Measurements from ENCODE around the gene ABCA4.

ABCA4 gene

GRCh38 chr1:94050675-94051074 lies 70.3 kb downstream of the ABCA4 start:
- no peak for DNase-seq (ENCODE audit: low spot score)

DNA sequence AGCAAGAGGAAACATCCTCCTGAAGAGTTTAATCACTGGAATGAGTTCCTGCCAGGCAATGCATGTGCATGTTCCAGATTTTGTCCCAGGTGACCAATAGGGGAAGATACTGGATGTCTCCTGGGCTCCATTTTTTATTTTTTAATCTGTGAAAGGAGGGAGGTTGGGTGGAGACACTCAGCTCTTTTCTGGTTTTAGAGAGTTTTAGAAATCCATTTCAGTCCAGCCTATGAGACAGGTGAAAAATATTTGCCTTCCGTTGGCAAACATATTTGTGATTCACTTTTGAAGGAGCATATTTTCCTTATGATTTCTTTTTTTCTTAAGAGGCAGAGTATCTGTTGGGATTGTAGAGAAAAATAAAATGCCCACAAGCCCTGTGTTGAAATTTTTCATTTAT lies 70.7 kb downstream of the ABCA4 start:
- DNase-seq (ENCODE audit: low spot score) = no peak

DNA sequence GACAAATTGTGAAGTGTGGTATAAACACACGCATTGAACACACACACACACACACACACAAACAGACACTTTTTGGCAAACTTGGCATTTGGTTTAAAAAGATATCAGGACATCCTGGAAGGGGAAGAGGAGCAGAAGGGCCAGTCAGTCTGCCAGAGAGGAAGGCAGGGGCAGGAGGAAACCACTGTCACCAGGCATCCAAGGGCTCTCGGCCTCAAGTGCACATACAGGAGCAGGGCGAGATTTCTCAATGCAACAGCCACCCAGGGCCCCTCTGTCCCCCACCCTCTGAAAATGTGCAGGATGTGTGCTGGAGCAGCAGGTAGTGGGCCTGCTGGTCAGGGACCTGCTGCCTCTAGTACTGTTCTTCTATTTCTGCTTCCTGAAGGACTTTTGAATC lies 71.2 kb downstream of the ABCA4 start:
- DNase-seq (ENCODE audit: low spot score) = no peak

GRCh38 chr1:94048413-94049164 lies 72.4 kb downstream of the ABCA4 start:
- DNase-seq (ENCODE audit: low spot score) = no peak

DNA sequence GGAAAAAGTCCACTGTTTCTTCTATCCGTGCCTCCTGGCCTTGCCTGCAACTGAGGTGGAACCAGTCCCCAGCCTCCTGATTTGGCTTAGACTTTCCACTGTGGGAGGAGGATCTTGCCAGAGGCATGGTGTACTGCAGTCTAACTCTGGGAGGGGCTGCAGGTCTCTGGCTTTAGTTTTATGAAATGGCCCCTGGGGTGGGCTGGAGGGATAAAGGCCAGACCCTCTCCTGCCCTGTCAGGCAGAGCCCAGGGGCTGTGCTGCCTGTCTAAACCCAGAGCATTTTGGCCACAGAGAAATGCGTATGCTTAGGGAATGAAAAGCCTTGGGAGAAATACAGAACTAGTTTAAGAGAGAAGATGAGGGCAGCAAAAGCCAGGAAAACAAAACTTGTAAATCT lies 73.0 kb downstream of the ABCA4 start:
- no peak for DNase-seq (ENCODE audit: low spot score)

- DNase-seq (ENCODE audit: low spot score) = peak; percentile 75
Observed at GRCh38 chr1:94045465-94046056, 75.4 kb downstream of the ABCA4 start.

DNA sequence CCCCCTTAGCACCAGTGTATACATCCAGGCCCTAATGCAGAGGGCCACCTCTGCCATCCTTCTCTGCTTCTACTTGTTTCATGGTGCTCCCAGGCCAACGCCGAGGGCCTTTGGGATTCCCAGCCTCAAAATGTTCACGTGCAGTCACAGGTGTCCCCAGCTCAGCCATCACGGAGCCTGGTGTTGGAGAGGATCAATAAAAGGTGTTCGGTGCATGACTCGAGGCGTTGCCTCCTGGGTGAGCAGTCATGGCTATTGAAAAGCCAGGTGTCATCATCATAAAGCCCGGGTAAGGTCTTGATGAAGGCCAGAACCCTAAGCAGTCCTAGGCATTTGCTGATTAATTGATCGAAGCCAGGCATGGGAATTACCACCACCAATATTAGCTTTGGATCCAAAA lies 76.1 kb downstream of the ABCA4 start:
- no peak for DNase-seq (ENCODE audit: low spot score)

- DNase-seq (ENCODE audit: low spot score) = peak; percentile 46
Observed at GRCh38 chr1:94044290-94044790, 76.6 kb downstream of the ABCA4 start.

DNA sequence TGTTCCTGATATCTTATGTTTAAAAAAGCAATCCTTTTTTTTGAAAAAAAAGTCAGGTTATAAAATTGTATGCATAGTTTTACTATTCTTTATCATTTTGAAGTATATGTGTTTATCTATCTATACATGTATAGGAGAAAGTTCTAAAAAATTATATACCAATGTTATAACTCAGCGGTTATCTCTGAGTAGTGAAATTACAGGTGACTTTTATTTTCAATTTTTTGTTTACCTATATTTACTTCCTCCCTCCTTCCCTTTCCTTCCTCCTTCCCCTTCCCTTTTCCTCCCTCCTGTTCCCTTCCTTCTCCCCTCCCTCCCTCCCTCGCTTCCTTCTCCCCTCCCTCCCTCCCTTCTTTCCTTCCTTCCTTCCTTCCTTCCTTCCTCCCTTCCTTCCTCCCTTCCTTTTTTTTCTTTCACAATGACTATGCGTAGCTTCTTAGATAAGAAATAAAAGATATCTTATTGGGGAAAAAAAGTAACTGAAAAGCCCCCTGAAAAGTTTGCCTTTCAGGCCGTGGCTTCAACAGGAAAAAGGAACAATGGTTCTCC lies 77.1 kb downstream of the ABCA4 start:
- DNase-seq (ENCODE audit: low spot score) = no peak

- no peak for DNase-seq (ENCODE audit: low spot score)
Observed at GRCh38 chr1:94042388-94042787, 78.6 kb downstream of the ABCA4 start.

- no peak for DNase-seq (ENCODE audit: low spot score)
Observed at GRCh38 chr1:94039871-94040569, 80.9 kb downstream of the ABCA4 start.

GRCh38 chr1:94039514-94039870 lies 81.5 kb downstream of the ABCA4 start:
- DNase-seq (ENCODE audit: low spot score) = peak; percentile 78

DNA sequence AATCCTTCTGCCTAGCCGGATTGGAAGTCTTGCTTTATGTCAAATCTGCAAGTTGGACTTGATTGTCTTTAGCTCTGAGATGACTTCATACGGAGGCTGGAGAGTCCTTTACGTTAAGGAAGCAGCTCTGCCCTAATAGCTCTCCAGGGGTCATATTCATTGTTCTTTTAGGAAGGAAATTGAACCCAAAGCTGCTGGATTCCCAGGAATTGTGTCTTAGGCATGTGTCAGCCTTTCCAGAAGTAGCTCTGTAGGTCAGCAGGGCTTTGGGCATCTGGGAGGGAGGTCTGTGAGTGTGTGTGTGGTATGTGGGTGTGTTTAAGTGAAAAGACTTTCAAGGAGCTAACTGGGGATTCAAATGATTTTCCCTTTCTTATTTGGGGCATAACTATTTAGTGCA lies 82.4 kb downstream of the ABCA4 start:
- no peak for DNase-seq (ENCODE audit: low spot score)

DNA sequence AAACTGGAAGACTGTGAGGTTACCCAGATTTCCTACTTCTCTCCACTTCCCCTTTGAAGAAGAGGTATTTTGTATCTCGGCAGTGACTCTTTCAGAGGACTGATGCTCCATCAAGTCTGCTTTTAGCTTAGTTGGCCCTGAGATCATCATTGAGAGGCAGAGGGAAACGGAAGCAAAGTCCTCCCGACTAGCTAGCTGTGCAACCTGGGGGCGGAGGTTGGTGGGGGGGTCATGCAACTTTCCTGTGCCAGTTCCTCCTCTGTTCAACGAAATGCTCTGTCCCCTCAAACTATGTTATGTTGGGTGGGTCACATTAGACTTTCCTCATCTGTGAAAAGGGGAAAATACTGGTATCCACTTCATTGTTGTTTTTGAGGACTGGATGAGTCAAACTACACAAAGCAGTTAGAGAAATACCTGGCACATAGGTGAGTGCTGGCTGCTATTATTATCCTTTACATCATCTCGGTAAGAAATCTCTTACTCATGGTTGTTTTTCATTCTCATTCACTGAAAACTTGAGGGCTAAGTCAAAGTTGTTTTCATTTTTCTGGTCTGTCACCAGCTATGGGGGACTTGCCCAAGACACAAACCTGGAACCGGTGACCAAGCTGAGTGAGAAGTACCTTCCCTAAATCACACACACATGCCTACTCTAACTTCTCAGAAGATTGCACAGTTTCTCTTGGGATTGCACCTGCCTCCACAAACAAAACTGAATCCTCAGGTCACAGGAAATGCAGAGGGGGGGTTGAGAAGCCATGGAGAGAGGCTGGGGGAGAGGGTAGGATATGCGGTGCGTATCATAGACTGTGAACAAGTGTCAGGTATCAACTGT lies 83.3 kb downstream of the ABCA4 start:
- no peak for DNase-seq (ENCODE audit: low spot score)

DNA sequence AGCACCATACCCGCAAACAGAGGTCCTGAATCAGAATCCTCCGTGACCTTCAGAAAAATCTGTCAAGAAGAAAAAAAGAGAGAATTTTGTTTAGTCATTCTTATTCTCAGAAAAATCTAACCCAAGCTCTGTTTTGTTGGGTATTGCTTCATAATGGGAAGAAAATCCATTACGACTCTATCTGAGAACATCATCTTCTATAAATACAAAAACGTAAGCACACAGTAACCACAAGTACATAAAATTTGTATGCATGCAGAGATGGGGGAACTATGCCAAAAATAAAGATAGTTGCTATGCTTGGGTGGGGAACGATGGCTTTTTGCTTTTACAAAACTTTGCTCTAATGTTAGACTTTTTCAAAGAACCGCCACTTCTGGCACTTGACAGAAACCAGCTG lies 84.2 kb downstream of the ABCA4 start:
- DNase-seq (ENCODE audit: low spot score) = no peak

- no peak for DNase-seq (ENCODE audit: low spot score)
Observed at GRCh38 chr1:94033849-94034248, 87.1 kb downstream of the ABCA4 start.

GRCh38 chr1:94032637-94033036 lies 88.3 kb downstream of the ABCA4 start:
- DNase-seq (ENCODE audit: low spot score) = no peak

- no peak for DNase-seq (ENCODE audit: low spot score)
Observed at GRCh38 chr1:94031591-94031990, 89.4 kb downstream of the ABCA4 start.

- no peak for DNase-seq (ENCODE audit: low spot score)
Observed at GRCh38 chr1:94031154-94031553, 89.8 kb downstream of the ABCA4 start.

- no peak for DNase-seq (ENCODE audit: low spot score)
Observed at GRCh38 chr1:94029130-94029993, 91.6 kb downstream of the ABCA4 start.
